Breast epithelium (tissue), 3 donors: ENCODE measurements around the gene PKD2.

Experiments used
- POLR2A ChIP-seq: fragments of 450-650 bp; IDR thresholded peaks from one replicate; pipeline ENCODE4 v1.6.1; 2016; ENCODE audit warnings: antibody characterized with exemption, mild to moderate bottlenecking, moderate library complexity
- POLR2AphosphoS5 ChIP-seq, 3 donors: sonication (generic); formaldehyde crosslinking; IDR thresholded peaks; one replicate each; pipeline ENCODE4 v1.6.1; 2017; ENCODE audit warnings: antibody characterized with exemption in 3 of 3
- TF ChIP-seq, protein P1 (sequence below), 3 donors: fragments of 450-650 bp; IDR thresholded peaks; one replicate each; pipeline ENCODE4 v1.5.1; 2016 to 2017; ENCODE audit warnings: antibody characterized with exemption in 3 of 3, mild to moderate bottlenecking in 3 of 3, moderate library complexity in 3 of 3

- TF ChIP-seq POLR2A (no peak), POLR2AphosphoS5 (IDR thresholded peaks at IDR 0.05) (no peak)
- TF ChIP-seq, protein P1, sequence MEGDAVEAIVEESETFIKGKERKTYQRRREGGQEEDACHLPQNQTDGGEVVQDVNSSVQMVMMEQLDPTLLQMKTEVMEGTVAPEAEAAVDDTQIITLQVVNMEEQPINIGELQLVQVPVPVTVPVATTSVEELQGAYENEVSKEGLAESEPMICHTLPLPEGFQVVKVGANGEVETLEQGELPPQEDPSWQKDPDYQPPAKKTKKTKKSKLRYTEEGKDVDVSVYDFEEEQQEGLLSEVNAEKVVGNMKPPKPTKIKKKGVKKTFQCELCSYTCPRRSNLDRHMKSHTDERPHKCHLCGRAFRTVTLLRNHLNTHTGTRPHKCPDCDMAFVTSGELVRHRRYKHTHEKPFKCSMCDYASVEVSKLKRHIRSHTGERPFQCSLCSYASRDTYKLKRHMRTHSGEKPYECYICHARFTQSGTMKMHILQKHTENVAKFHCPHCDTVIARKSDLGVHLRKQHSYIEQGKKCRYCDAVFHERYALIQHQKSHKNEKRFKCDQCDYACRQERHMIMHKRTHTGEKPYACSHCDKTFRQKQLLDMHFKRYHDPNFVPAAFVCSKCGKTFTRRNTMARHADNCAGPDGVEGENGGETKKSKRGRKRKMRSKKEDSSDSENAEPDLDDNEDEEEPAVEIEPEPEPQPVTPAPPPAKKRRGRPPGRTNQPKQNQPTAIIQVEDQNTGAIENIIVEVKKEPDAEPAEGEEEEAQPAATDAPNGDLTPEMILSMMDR (IDR thresholded peaks at IDR 0.05) = no peak
Measured at GRCh38 chr4:88059766-88060165, 52.3 kb downstream of the PKD2 start.
